Measurements from ENCODE around the gene SLC23A3. TPM values are rescaled to one million over a fixed set of nuclear protein-coding genes. Genes with fewer than 3 reads are reported as not detected.

Gene SLC23A3
- total and polyA plus RNA-seq, 4 donors: 1.6 to 7.3 (median 4.1) TPM

DNA sequence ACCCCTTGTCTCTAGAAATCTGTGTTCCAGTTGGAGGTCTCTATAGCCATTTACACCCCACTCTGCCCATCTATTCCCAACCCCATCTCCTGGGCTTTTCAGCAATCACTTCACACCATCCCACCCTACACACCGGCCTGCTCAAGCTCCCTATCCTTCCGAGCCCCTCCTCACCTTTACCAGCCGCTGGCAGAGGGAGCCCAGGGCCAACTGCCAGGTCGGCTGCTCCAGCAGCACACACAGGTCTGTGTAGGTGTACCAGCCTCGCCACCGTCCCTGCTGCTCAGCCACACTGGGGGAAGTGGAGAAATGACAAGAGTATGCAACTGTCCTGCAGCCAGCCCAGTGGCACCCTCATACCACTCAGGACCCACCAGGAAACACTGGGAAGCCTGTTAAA lies 3.3 kb upstream of the SLC23A3 start:
- no peaks in the 10 kb centered on the region for H3K4me1 ChIP-seq (ENCODE audit: control insufficient read depth in 1 of 2, insufficient read depth in 2 of 2, low read length in 2 of 2)

DNA sequence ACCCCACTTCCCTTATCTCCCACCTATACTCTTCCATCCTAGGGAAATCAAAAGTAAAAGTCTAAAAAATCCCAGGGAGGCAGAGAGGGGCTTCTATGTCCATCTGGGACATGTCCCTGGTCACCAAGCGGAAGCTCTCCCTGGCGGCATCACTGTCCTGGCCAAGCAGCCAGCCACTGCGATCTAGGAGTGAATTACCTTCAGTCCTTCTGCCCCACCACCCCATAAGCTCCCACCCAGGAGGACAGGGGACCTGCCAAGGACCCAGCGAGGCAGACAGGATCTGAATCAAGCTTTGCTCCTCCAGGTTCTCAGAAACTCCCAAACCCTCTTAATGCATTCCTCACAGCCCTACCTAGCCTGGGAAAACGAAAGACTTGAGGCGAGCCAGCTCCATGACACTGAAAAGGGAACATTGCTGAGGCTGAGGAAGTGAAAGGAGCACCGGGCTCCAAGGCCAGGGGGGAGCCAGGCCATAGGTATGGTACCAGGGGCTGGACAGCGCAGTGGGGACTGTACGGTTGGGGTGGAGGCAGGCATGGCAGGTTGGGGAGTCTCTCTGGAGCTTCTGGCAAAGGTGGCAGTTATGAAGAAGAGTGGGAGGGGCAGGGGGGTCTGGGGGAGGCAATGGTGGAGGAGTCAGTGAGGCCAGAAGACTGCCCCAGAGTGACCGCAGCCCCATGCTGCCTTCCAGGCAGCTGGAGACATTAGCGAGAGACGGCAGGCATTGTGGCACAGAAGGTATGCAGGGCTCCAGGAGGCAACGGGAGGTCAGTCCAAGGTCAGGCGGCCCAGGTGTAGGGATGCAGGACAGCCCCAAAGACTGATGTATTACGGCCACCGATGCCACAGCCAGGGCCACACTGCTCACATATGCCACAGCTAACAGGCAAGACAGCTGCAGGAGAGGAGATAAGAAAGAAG lies 2.7 kb upstream of the SLC23A3 start:
- Histone ChIP-seq H3K36me3 (ENCODE audit: control insufficient read depth in 1 of 2, insufficient read depth in 2 of 2, low read length in 1 of 2) (peaks cover 0 to 4% of the 10 kb centered on the region in 2 donors), H3K4me3 (ENCODE audit: low read length in 2 of 2) (no peak overlapping the region), H3K9me3 (ENCODE audit: control insufficient read depth, low read length) (no peaks in the 10 kb centered on the region), H3K4me1 (ENCODE audit: control insufficient read depth in 1 of 2, insufficient read depth in 2 of 2, low read length in 2 of 2) (no peaks in the 10 kb centered on the region), H3K27ac (ENCODE audit: low read depth in 1 of 2, low read length in 2 of 2) (no peak overlapping the region), H3K27me3 (ENCODE audit: control insufficient read depth in 1 of 2, insufficient read depth in 2 of 2, low read length in 1 of 2) (no peaks in the 10 kb centered on the region)
- DNase-seq: no peak
- no peak for ATAC-seq (ENCODE audit: low FRiP score)
- 86% methylated on average over 16 of the region's 16 CpGs for WGBS, 2 donors
- intact Hi-C loops (cut with DNase I): loop anchor here in 1 of 2 donors (5.0 to 10.0 kb wide), 2 partner anchors 125 to 212 kb away; partner anchors contain the start of gene DNPEP

More for the DNA sequence above, 3.3 kb upstream of the SLC23A3 start:
- no peak for ATAC-seq (ENCODE audit: low FRiP score)
- Histone ChIP-seq H3K27me3 (ENCODE audit: control insufficient read depth in 1 of 2, insufficient read depth in 2 of 2, low read length in 1 of 2) (no peaks in the 10 kb centered on the region), H3K27ac (ENCODE audit: low read depth in 1 of 2, low read length in 2 of 2) (no peak overlapping the region), H3K36me3 (ENCODE audit: control insufficient read depth in 1 of 2, insufficient read depth in 2 of 2, low read length in 1 of 2) (peaks cover 0 to 4% of the 10 kb centered on the region in 2 donors), H3K9me3 (ENCODE audit: control insufficient read depth, low read length) (no peaks in the 10 kb centered on the region), H3K4me3 (ENCODE audit: low read length in 2 of 2) (no peak overlapping the region)
- intact Hi-C loops (cut with DNase I): loop anchor here in 1 of 2 donors (5.0 to 10.0 kb wide), 2 partner anchors 124 to 212 kb away; partner anchors contain the start of gene DNPEP
- WGBS, 2 donors: 87 to 89% methylated on average over 6 of the region's 6 CpGs
- DNase-seq: no peak

DNA sequence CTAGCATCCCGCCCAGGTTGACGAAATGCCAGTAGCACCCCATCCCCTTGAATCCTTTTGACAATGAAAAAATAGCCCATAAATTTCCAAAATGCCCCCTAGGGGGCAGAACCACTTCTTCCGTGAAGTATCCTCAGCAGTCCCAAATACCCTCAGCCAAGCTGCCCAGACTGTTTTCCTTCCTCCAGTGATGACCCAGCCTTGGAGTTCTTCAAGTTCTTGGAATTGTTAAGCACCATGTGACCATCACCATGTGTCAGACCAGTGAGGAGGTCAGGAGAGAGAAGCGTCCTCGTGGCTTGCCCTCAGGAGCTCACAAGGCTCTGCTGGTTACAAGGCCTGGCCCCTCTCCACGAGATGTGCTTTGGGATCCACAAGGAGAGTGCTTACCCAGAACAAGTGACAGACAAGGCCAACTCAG lies 1.4 kb upstream of the SLC23A3 start:
- ATAC-seq (ENCODE audit: low FRiP score) (peak; percentile 81), DNase-seq (peak in 1 of 2 donors; percentile 64)
- no peaks in the 10 kb centered on the region for H3K27me3 ChIP-seq (ENCODE audit: control insufficient read depth in 1 of 2, insufficient read depth in 2 of 2, low read length in 1 of 2)
- WGBS, 2 donors: 18 to 21% methylated on average over 6 of the region's 6 CpGs
- intact Hi-C loops (cut with DNase I): loop anchor here in 1 of 2 donors (5.0 to 10.0 kb wide), 2 partner anchors 126 to 214 kb away; partner anchors contain the start of gene DNPEP
- no peaks in the 10 kb centered on the region for H3K9me3 ChIP-seq (ENCODE audit: control insufficient read depth, low read length)
- no peak overlapping the region for H3K4me3 ChIP-seq (ENCODE audit: low read length in 2 of 2)
- H3K27ac ChIP-seq (ENCODE audit: low read depth in 1 of 2, low read length in 2 of 2): peak overlapping the region; percentile 11 to 72
- no peaks in the 10 kb centered on the region for H3K4me1 ChIP-seq (ENCODE audit: control insufficient read depth in 1 of 2, insufficient read depth in 2 of 2, low read length in 2 of 2)
- H3K36me3 ChIP-seq (ENCODE audit: control insufficient read depth in 1 of 2, insufficient read depth in 2 of 2, low read length in 1 of 2): peaks cover 0 to 4% of the 10 kb centered on the region in 2 donors

DNA sequence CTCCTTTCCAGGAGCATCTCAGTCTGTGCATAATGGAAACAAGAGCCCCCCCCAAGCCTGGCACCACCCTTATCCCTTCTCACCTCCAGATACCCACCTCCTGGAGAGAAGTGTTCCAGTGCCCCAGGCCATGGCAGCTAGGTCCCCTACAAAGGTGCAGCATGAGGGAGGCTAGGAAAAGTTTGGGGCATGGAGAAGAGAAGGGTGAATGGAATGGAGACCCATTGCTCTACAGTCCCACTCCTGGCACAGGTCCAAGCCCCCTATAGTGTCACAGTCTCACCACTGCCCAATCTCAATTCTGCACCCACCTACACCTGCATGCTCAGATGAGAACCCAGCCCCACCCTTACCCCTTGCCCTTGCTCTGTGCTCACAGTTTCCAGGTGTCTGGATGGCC lies 897 bp downstream of the SLC23A3 start:
- DNase-seq (no peak), ATAC-seq (ENCODE audit: low FRiP score) (no peak)
- Histone ChIP-seq H3K36me3 (ENCODE audit: control insufficient read depth in 1 of 2, insufficient read depth in 2 of 2, low read length in 1 of 2) (no peaks in the 10 kb centered on the region), H3K4me1 (ENCODE audit: control insufficient read depth in 1 of 2, insufficient read depth in 2 of 2, low read length in 2 of 2) (no peaks in the 10 kb centered on the region), H3K9me3 (ENCODE audit: control insufficient read depth, low read length) (no peaks in the 10 kb centered on the region), H3K4me3 (ENCODE audit: low read length in 2 of 2) (no peak overlapping the region), H3K27ac (ENCODE audit: low read depth in 1 of 2, low read length in 2 of 2) (no peak overlapping the region), H3K27me3 (ENCODE audit: control insufficient read depth in 1 of 2, insufficient read depth in 2 of 2, low read length in 1 of 2) (no peaks in the 10 kb centered on the region)
- intact Hi-C loops (cut with DNase I): loop anchor here in 1 of 2 donors (10.0 kb wide), 1 partner anchor 366 kb away; no protein-coding TSS in a partner anchor

- intact Hi-C loops (cut with DNase I): loop anchor here in 1 of 2 donors (10.0 kb wide), 1 partner anchor 366 kb away; no protein-coding TSS in a partner anchor
- no peaks in the 10 kb centered on the region for H3K27me3 ChIP-seq (ENCODE audit: control insufficient read depth in 1 of 2, insufficient read depth in 2 of 2, low read length in 1 of 2)
- WGBS, 2 donors: 38 to 42% methylated on average over 6 of the region's 6 CpGs
- H3K4me3 ChIP-seq (ENCODE audit: low read length in 2 of 2): no peak overlapping the region
- H3K27ac ChIP-seq (ENCODE audit: low read depth in 1 of 2, low read length in 2 of 2): no peak overlapping the region
- no peaks in the 10 kb centered on the region for H3K9me3 ChIP-seq (ENCODE audit: control insufficient read depth, low read length)
- no peaks in the 10 kb centered on the region for H3K36me3 ChIP-seq (ENCODE audit: control insufficient read depth in 1 of 2, insufficient read depth in 2 of 2, low read length in 1 of 2)
- H3K4me1 ChIP-seq (ENCODE audit: control insufficient read depth in 1 of 2, insufficient read depth in 2 of 2, low read length in 2 of 2): no peaks in the 10 kb centered on the region
- DNase-seq (no peak), ATAC-seq (ENCODE audit: low FRiP score) (no peak)
Measured at GRCh38 chr2:219168526-219168925, 1.3 kb downstream of the SLC23A3 start.

- no peaks in the 10 kb centered on the region for H3K36me3 ChIP-seq (ENCODE audit: control insufficient read depth in 1 of 2, insufficient read depth in 2 of 2, low read length in 1 of 2)
- H3K4me3 ChIP-seq (ENCODE audit: low read length in 2 of 2): no peak overlapping the region
- DNase-seq (no peak), ATAC-seq (ENCODE audit: low FRiP score) (no peak)
- intact Hi-C loops (cut with DNase I): loop anchor here in 1 of 2 donors (10.0 kb wide), 1 partner anchor 367 kb away; no protein-coding TSS in a partner anchor
- H3K4me1 ChIP-seq (ENCODE audit: control insufficient read depth in 1 of 2, insufficient read depth in 2 of 2, low read length in 2 of 2): no peaks in the 10 kb centered on the region
- H3K27me3 ChIP-seq (ENCODE audit: control insufficient read depth in 1 of 2, insufficient read depth in 2 of 2, low read length in 1 of 2): no peaks in the 10 kb centered on the region
- 72 to 74% methylated on average over 5 of the region's 5 CpGs for WGBS, 2 donors
- no peak overlapping the region for H3K27ac ChIP-seq (ENCODE audit: low read depth in 1 of 2, low read length in 2 of 2)
- H3K9me3 ChIP-seq (ENCODE audit: control insufficient read depth, low read length): no peaks in the 10 kb centered on the region
Measured at GRCh38 chr2:219167997-219168396, 1.8 kb downstream of the SLC23A3 start.

DNA sequence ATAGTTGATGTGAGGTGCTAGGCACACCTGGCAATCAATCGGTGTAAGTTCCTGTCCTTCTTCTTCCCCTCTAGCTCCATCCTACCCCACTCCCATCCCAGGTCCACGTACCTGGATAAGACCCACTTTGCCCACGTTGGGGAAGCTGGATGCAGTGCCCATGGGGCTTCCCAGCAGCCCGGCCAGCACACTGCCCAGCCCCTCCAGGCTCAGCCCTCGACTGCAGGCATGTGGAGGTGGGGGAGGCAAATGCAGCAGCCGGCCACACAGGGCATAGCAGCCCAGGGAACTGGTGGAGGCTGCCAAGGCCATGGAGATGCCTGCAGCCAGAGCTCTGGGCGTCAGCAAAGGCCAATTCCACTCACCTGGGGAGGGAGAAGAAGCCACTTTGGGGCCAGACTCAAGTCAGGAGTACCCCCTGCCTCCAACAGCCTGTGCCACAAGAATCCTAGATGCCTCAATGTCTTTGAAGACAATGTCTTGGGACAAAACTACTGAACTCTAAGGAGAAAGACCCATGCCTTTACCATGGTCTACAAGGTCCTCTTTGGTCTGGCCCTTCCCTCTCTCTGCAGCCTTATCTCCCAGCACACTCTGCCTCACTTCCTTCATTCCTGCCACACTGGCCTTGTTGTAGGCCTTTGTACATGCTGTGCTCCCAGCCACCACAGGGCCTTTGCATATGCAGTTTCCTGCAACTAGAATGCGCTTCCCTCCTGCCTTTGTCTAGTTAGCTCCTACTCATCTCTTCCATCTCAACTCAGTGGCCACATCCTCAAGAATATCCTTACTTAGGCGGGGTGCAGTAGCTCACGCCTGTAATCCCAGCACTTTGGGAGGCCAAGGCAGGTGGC lies 4.5 kb downstream of the SLC23A3 start:
- intact Hi-C loops (cut with DNase I): loop anchor here in 1 of 2 donors (10.0 kb wide), 1 partner anchor 370 kb away; no protein-coding TSS in a partner anchor
- no peaks in the 10 kb centered on the region for H3K4me1 ChIP-seq (ENCODE audit: control insufficient read depth in 1 of 2, insufficient read depth in 2 of 2, low read length in 2 of 2)
- no peaks in the 10 kb centered on the region for H3K9me3 ChIP-seq (ENCODE audit: control insufficient read depth, low read length)
- WGBS, 2 donors: 89 to 90% methylated on average over 10 of the region's 10 CpGs
- ATAC-seq (ENCODE audit: low FRiP score): no peak
- no peak for DNase-seq
- no peak overlapping the region for H3K4me3 ChIP-seq (ENCODE audit: low read length in 2 of 2)
- H3K36me3 ChIP-seq (ENCODE audit: control insufficient read depth in 1 of 2, insufficient read depth in 2 of 2, low read length in 1 of 2): no peaks in the 10 kb centered on the region
- H3K27me3 ChIP-seq (ENCODE audit: control insufficient read depth in 1 of 2, insufficient read depth in 2 of 2, low read length in 1 of 2): no peaks in the 10 kb centered on the region
- no peak overlapping the region for H3K27ac ChIP-seq (ENCODE audit: low read depth in 1 of 2, low read length in 2 of 2)

- DNase-seq (no peak), ATAC-seq (ENCODE audit: low FRiP score) (no peak)
- Histone ChIP-seq H3K27me3 (ENCODE audit: control insufficient read depth in 1 of 2, insufficient read depth in 2 of 2, low read length in 1 of 2) (no peaks in the 10 kb centered on the region), H3K36me3 (ENCODE audit: control insufficient read depth in 1 of 2, insufficient read depth in 2 of 2, low read length in 1 of 2) (peaks cover 0 to under 1% of the 10 kb centered on the region in 2 donors), H3K9me3 (ENCODE audit: control insufficient read depth, low read length) (no peaks in the 10 kb centered on the region), H3K27ac (ENCODE audit: low read depth in 1 of 2, low read length in 2 of 2) (no peak overlapping the region), H3K4me3 (ENCODE audit: low read length in 2 of 2) (no peak overlapping the region), H3K4me1 (ENCODE audit: control insufficient read depth in 1 of 2, insufficient read depth in 2 of 2, low read length in 2 of 2) (no peaks in the 10 kb centered on the region)
- intact Hi-C loops (cut with DNase I): loop anchor here in 1 of 2 donors (10.0 kb wide), 1 partner anchor 372 kb away; no protein-coding TSS in a partner anchor
- WGBS, 2 donors: 95 to 96% methylated on average over 6 of the region's 6 CpGs
Measured at GRCh38 chr2:219163156-219163555, 6.7 kb downstream of the SLC23A3 start.
